RCC 7860 (cell line): ENCODE data around the gene NDFIP1.

Experiments used
- DNase-seq: peaks from one replicate; pipeline ENCODE4 v3.0.0-alpha.2; 2015; ENCODE audit warnings: low spot score
- FAIRE-seq: peaks from 2 replicates; lab custom pipeline; 2012; peaks lifted over from hg19 to GRCh38; lab: Jason Lieb, UNC

Gene NDFIP1

GRCh38 chr5:142117579-142118151 lies 9.1 kb downstream of the NDFIP1 start:
- FAIRE-seq (no peak), DNase-seq (no peak)

DNA sequence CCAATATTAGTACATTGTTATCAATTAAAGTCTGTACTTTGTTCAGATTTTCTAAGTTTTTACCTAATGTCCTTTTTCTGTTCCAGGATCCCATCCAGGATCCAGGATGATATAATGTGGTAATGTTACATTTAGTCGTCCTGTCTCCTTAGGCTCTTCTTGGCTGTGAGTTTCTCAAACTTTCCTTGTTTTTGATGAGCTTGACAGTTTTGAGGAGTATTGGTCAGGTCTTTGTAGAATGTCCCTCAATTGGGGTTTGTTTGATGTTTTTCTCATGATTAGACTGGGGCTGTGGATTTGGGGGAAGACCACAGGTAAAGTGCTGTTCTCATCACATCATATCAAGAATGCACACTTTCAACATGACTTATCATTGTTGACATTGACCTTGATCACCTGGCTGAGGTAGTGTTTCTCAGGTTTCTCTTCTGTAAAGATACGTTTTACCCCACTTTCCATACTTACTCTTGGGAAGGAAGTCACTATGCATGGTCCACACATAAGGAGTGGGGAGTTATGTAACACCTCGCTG lies 9.6 kb downstream of the NDFIP1 start:
- DNase-seq (no peak), FAIRE-seq (no peak)

DNA sequence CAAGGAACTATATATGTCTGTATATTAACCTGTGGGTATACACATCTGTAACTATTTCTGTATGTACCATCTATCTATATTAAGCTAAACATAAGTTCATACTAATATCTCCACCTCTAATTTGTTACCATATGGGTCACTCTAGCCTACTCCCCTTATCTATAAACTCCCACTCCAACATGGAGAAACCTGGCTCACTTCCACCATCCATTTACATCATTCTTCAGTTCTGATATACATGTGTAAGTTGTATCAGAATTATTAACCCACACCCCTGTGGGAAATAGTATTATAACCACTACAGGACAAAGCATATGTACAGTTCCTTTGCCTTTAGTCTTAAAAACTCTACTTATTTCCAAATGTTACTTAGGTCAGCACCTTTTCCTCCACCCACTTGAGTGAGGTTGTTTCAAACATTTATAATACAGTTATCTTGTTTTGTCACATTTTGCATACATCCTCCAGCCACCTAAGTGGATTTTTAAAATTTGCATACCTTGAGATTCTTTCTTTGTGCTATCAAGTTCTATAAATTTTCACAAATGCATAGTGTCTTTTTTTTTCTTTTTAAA lies 10.6 kb downstream of the NDFIP1 start:
- FAIRE-seq: no peak

DNA sequence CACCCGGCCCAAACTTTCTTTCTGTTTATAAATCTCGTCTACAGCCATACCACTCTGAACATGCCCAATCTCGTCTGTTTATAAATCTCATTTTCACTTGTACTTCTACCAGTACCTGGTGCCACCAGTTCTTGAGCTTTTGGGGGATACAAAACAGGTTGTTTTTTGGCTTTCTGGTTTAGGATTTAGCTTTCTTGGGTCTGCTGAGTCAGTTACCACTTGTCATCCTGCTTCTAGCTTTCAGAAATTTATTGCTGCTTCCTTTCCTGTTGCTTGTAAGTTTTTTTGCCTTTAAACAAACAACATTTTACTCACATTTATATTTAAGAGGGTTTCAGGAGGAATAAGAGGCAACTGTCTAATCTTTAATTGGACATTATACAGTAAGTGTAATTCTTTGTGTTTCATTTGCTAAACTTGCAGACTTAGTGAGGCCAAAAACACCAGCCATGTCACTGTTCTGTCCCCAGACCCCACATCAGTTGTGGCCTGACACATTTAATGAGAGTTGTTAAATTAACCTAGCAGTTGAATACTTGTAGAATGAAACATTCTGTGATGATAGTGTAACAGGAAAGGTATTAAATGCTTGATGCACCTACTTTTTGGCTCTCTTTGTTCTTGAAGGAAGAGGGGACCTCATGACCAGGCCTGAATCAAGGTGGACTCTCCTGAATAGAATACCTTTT lies 11.8 kb downstream of the NDFIP1 start:
- FAIRE-seq (no peak), DNase-seq (no peak)

More for the DNA sequence above, 10.6 kb downstream of the NDFIP1 start:
- no peak for DNase-seq

GRCh38 chr5:142122121-142122520 lies 13.5 kb downstream of the NDFIP1 start:
- DNase-seq (no peak), FAIRE-seq (no peak)

GRCh38 chr5:142125378-142125777 lies 16.8 kb downstream of the NDFIP1 start:
- FAIRE-seq: no peak
- no peak for DNase-seq

- no peak for DNase-seq
- FAIRE-seq: no peak
These were observed 17.4 kb downstream of the NDFIP1 start for GRCh38 chr5:142125963-142126362.

GRCh38 chr5:142128675-142129208 lies 20.2 kb downstream of the NDFIP1 start:
- FAIRE-seq (peak; percentile 18), DNase-seq (no peak)

- FAIRE-seq (peak; percentile 82), DNase-seq (no peak)
These were observed 21.0 kb downstream of the NDFIP1 start for GRCh38 chr5:142129446-142130066.

DNA sequence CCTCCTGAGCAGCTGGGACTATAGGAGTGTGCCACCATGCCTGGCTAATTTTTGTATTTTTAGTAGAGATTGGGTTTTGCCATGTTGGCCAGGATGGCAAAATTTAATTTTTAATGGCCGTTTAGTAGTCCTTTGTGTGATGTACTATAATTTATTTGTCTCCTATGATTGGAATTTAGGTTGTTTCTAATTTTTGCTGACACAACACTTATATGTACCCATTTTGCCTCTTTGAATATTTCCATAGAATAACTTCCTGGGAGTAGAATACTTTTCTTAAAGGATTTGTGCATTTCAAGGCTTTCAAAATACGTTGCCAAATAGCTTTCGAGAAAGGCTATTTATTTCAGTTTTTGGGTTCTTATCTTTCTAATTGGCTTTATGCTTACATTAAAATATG lies 22.8 kb downstream of the NDFIP1 start:
- FAIRE-seq: no peak

DNA sequence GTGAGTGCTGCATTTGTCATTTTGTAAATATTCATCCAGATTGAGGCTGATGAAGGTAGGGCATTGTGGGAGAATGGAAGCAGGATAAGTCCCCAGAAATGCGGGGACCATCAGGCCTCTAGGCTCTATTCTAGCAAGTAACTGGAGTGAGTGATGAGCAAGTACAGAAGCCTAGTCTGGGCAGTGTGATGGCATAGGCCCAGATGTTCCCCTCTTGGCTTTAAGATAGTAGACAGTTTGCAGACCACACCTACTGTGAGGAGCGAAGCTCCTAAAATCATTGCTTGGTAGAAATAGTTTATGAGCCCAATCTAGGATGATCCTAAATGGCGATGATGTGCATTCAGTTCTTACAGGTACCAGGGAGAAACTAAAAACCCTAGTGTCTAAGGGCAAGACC lies 24.3 kb downstream of the NDFIP1 start:
- FAIRE-seq (no peak), DNase-seq (no peak)

More for the DNA sequence above, 22.8 kb downstream of the NDFIP1 start:
- DNase-seq: no peak

DNA sequence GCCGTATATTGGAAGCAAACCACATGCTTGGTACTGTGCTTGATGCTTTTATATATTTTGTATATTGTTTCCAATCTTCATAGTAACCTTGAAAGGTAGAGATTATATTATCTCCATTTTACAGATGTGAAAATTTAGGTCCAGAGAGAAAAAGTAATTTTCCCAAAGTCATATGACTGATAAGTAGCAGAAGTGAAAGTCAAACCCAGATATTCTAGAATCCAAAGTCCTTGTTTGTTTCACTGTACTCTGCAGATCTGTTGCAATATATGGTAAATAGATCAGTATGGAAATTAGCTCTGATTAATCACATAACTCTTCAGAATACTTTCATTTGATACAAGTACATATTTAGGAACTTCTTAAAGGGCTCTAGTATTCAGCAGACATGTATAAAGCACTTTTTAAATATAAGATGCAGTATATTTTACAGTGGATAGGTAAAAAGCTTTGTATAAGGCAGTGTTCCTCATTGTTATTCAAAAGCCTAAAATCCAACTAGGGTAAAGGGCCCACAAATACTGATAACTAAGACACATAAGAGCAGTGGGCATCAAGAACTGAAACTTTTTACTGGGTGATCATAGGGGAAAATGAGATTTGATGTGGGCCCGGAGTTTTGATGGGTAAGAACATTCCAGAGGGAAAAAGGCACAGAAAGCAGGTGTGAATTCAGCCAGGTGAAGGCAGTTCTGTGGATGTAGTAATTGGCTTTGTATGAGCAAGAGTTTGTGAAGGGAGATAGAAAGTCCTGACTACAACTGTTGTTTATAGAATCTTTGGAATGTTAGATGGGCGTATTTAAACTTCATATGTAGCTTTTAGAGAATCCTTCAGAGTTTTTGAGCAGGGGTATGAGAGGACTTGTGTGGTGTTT lies 25.0 kb downstream of the NDFIP1 start:
- FAIRE-seq (no peak), DNase-seq (no peak)

DNA sequence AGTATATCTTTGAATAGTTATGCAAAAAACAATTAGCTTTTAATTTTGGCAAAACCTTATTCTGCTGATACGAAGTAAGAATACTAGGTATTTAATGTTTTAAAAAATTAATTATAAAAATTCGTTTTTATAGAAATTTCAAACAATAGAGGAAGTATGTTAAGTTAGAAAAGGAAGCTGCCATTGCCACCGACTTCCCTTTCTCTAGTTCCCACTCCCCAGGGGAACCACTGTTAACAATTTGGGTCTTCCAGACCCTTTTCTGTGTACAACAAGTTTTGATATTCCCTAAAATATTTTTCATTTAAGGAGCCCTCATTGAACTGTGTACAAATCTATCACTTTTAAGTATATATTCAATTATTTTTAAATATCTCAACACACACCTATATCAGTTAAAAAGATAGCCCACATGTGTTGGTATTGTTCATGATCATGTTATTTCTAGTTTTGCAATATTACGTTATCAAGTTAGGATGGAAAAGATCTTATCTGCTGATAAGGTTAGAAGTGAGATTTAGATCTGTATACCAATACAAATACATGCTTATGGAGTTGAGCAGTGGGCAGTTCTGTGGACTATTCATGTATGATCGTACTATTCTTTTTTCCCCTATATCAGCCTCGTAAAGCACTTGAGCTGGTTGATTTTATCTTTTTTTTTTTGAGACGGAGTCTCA lies 25.9 kb downstream of the NDFIP1 start:
- FAIRE-seq (no peak), DNase-seq (no peak)

GRCh38 chr5:142141463-142141862 lies 32.9 kb downstream of the NDFIP1 start:
- FAIRE-seq: no peak
- no peak for DNase-seq

DNA sequence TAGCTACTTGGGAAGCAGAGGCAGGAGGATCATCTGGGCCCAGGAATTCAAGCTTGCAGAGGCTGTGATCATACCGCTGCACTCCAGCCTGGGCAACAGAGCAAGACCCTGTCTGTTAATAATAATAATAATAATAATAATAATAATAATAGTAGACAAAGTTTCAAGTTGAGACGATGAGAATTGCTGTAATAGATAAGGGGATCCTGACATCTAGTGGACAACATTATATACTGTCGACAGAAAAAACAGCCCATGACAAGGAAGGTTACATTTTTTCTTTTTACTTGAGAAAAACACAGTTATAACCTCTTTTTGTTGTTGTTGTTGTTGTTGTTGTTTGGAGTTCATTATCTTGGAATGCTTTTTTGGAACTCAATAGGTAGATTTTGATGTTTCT lies 35.3 kb downstream of the NDFIP1 start:
- DNase-seq (peak; percentile 22), FAIRE-seq (peak; percentile 80)

DNA sequence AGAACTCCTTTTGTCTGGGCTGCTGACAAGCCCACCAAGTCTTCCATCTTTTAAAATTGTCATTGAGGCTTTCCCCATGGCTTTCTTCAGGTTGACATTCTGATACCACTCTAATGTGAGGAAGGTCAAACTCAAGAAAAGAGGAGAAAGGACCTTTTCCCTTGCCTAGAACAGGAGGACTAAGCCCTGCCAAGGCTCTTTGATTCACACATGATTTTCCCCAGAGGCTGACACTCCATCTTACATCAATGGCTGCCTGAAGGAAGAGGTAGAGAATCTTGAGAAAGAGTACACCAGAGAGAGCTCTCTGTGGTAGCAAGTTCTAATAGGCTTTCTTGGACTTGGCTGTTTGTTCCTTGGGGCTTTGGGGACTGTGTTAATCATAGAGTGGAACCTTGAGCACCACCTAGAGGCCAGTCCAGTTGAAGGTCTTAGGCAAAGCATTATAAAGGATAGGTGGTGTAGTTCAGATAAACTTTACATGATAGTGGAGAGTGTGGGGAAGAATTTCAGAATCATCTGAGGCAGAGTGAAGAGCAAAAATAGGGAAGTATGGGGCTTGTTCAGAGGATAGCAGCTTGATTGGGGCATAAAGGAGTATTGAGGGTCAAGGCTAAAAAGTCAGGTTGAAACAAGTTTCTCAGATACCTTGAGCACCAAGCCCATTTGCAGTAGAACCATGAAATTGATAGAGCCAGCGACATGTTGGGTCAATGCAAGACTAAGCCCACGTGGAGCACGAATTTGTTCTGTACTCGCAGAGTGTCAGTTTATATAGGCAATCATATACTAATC lies 36.7 kb downstream of the NDFIP1 start:
- FAIRE-seq (peak; percentile 41), DNase-seq (peak; percentile 45)

- no peak for FAIRE-seq
- DNase-seq: no peak
These were observed 40.8 kb downstream of the NDFIP1 start for GRCh38 chr5:142149363-142149762.

DNA sequence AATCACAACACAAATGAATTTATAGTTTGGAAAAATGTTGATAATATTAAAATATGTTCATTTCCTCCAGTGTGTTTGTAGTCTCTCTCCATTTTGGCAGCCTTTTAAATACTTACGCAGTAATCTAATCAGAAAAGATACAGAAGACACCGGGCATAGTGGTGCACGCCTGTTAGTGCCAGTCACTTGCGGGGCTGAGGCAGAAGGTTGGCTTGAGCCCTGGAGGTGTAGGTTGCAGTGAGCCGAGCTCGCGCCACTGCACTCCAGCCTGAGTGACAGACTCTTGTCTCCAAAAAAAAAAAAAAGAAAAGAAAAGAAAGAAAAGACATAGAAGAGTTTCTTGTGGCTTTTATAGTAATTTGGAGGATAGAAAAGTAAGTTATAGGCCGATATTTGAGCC lies 41.9 kb downstream of the NDFIP1 start:
- DNase-seq (no peak), FAIRE-seq (no peak)
